Measurements from ENCODE around the gene DHRS13.

DHRS13 gene

DNA sequence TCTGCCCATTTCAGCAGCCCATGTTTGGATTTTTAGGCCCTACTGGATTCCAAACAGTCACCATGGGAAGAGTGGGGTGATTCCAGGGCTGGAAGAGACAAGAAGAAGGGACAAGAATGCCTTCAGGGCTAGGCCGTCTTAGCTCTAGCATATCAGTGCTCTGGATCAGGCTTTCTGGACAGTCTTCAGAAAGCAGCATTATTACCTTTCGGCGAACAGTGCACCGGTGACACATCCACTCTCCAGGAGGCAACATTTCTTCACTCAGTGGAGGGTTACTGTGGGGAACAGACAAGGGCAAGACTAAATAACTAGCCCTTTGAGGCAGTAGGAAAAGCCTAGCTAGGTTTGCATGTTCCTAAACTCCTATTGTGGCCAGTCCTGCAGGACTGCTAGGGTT is 23.9 kb upstream of the DHRS13 start:
- TF ChIP-seq POLR2AphosphoS5 (IDR thresholded peaks at IDR 0.05; ENCODE audit: low read depth, low read length): no peak
- no peak for TF ChIP-seq SIN3A (IDR thresholded peaks at IDR 0.05; ENCODE audit: borderline replicate concordance, insufficient read depth, low read length)
- no peak for TF ChIP-seq TAF1 (IDR thresholded peaks at IDR 0.05; ENCODE audit: borderline replicate concordance, insufficient read depth, low read length)
- no peak for TF ChIP-seq FOXP2 (optimal IDR thresholded peaks at IDR 0.05; ENCODE audit: borderline replicate concordance, extremely low read depth, extremely low read length, insufficient read depth)
- TF ChIP-seq, protein P1, sequence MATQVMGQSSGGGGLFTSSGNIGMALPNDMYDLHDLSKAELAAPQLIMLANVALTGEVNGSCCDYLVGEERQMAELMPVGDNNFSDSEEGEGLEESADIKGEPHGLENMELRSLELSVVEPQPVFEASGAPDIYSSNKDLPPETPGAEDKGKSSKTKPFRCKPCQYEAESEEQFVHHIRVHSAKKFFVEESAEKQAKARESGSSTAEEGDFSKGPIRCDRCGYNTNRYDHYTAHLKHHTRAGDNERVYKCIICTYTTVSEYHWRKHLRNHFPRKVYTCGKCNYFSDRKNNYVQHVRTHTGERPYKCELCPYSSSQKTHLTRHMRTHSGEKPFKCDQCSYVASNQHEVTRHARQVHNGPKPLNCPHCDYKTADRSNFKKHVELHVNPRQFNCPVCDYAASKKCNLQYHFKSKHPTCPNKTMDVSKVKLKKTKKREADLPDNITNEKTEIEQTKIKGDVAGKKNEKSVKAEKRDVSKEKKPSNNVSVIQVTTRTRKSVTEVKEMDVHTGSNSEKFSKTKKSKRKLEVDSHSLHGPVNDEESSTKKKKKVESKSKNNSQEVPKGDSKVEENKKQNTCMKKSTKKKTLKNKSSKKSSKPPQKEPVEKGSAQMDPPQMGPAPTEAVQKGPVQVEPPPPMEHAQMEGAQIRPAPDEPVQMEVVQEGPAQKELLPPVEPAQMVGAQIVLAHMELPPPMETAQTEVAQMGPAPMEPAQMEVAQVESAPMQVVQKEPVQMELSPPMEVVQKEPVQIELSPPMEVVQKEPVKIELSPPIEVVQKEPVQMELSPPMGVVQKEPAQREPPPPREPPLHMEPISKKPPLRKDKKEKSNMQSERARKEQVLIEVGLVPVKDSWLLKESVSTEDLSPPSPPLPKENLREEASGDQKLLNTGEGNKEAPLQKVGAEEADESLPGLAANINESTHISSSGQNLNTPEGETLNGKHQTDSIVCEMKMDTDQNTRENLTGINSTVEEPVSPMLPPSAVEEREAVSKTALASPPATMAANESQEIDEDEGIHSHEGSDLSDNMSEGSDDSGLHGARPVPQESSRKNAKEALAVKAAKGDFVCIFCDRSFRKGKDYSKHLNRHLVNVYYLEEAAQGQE (IDR thresholded peaks at IDR 0.05; ENCODE audit: insufficient read depth in 1 of 2, low read depth in 2 of 2, low read length in 2 of 2): no peak

DNA sequence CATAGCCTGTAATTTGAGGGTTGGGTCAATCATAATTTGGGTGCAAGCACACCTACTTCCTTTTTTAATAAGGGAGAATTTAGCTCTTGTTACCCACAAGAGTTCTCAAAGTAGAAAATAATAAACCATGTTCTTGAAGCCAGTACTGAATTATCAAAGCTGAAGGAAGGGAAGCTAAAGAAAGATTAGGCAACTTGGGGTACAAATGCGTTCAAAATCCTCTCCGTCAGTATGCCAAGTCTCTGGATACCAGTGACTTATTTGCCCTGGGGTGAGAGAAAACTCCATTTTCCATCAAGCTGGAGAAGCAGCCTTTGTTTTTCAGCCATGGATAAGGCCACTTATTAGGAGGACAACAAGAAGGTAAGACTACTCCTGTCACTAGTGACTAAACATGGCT is 23.5 kb upstream of the DHRS13 start:
- TF ChIP-seq SIN3A (IDR thresholded peaks at IDR 0.05; ENCODE audit: borderline replicate concordance, insufficient read depth, low read length): no peak
- TF ChIP-seq POLR2AphosphoS5 (IDR thresholded peaks at IDR 0.05; ENCODE audit: low read depth, low read length): no peak
- no peak for TF ChIP-seq TAF1 (IDR thresholded peaks at IDR 0.05; ENCODE audit: borderline replicate concordance, insufficient read depth, low read length)
- no peak for TF ChIP-seq FOXP2 (optimal IDR thresholded peaks at IDR 0.05; ENCODE audit: borderline replicate concordance, extremely low read depth, extremely low read length, insufficient read depth)
- TF ChIP-seq, protein P1 (IDR thresholded peaks at IDR 0.05; ENCODE audit: insufficient read depth in 1 of 2, low read depth in 2 of 2, low read length in 2 of 2): no peak

DNA sequence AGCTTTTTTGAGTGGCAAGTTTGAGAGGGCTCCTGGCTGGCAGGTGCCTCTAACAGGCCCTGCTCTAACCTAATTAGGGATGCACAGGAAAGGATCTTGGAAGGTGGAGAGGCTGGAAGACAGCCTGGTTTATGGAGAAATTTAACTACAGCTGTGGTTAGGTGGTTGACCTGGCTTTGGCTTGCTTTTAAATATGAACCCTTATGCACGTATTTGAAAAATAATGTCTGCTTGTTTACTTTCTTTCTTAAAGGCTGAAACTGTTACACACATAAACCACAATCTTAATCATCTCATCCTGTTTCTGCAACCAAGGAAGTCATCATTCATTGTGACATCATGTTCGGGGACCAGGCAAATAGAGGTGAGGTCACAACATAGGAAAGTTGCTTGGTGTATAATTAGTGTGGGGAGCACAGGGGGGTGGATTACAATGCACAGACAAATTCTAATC is 23.1 kb upstream of the DHRS13 start:
- no peak for TF ChIP-seq TAF1 (IDR thresholded peaks at IDR 0.05; ENCODE audit: borderline replicate concordance, insufficient read depth, low read length)
- TF ChIP-seq POLR2AphosphoS5 (IDR thresholded peaks at IDR 0.05; ENCODE audit: low read depth, low read length): no peak
- TF ChIP-seq, protein P1 (IDR thresholded peaks at IDR 0.05; ENCODE audit: insufficient read depth in 1 of 2, low read depth in 2 of 2, low read length in 2 of 2): no peak
- no peak for TF ChIP-seq FOXP2 (optimal IDR thresholded peaks at IDR 0.05; ENCODE audit: borderline replicate concordance, extremely low read depth, extremely low read length, insufficient read depth)
- no peak for TF ChIP-seq SIN3A (IDR thresholded peaks at IDR 0.05; ENCODE audit: borderline replicate concordance, insufficient read depth, low read length)

DNA sequence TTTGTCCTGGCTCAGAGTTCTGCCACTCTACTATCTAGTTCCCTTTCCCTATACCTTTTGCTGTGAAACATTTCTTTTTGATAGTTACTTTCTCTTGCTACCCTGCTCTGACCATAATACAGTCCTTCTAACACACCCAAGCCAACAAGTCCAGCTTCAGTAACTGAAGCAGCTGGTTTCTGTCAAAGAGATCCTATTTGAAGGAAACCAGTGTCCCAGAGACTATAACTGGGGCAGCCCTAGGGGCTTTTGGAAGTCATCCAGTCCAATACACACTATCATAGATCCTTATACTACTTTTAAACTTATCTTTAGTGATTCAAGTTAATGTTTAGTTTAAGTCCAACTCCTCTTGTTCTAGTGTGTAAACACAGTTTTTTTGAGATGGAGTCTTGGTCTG is 17.3 kb upstream of the DHRS13 start:
- TF ChIP-seq, protein P1 (IDR thresholded peaks at IDR 0.05; ENCODE audit: insufficient read depth in 1 of 2, low read depth in 2 of 2, low read length in 2 of 2): no peak
- no peak for TF ChIP-seq FOXP2 (optimal IDR thresholded peaks at IDR 0.05; ENCODE audit: borderline replicate concordance, extremely low read depth, extremely low read length, insufficient read depth)
- TF ChIP-seq SIN3A (IDR thresholded peaks at IDR 0.05; ENCODE audit: borderline replicate concordance, insufficient read depth, low read length): no peak
- no peak for TF ChIP-seq POLR2AphosphoS5 (IDR thresholded peaks at IDR 0.05; ENCODE audit: low read depth, low read length)
- no peak for TF ChIP-seq TAF1 (IDR thresholded peaks at IDR 0.05; ENCODE audit: borderline replicate concordance, insufficient read depth, low read length)

DNA sequence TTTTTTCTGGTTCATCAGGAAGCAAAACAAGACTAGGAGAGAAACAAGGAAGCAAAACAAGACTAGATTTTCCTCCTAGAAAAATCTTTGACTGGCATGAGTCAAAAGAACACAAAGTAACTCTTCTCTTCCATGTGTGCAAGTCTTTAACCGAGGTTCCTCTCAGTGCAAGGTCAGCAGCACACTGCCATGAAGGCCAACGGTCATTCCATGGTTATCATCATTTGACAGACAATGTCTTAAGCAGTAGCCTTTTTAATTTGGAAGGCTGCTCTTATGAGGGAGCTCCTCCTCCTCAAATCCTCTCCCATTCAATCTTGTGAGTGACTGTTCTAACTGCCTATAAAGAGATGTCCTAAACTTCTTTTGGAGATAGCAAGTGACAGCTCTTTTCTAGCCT is 15.4 kb upstream of the DHRS13 start:
- TF ChIP-seq POLR2AphosphoS5 (IDR thresholded peaks at IDR 0.05; ENCODE audit: low read depth, low read length) (no peak), FOXP2 (optimal IDR thresholded peaks at IDR 0.05; ENCODE audit: borderline replicate concordance, extremely low read depth, extremely low read length, insufficient read depth) (no peak), SIN3A (IDR thresholded peaks at IDR 0.05; ENCODE audit: borderline replicate concordance, insufficient read depth, low read length) (no peak), TAF1 (IDR thresholded peaks at IDR 0.05; ENCODE audit: borderline replicate concordance, insufficient read depth, low read length) (no peak)
- TF ChIP-seq, protein P1 (IDR thresholded peaks at IDR 0.05; ENCODE audit: insufficient read depth in 1 of 2, low read depth in 2 of 2, low read length in 2 of 2): no peak
